Liver (tissue), 9 donors: ENCODE data around the gene RAPGEF1. TPM values are rescaled to one million over a fixed set of nuclear protein-coding genes. Genes with fewer than 3 reads are reported as not detected.

Source experiments
- DNase-seq: peaks from one replicate; pipeline ENCODE4 v3.0.0-alpha.2; 2017; ENCODE audit warnings: low spot score
- H3K27ac ChIP-seq, 2 donors: one replicate each; pipeline ENCODE4 v1.7.0; 2013; ENCODE audit warnings: inconsistent platforms in 2 of 2, low read length in 2 of 2, control low read depth in 1 of 2, low read depth in 1 of 2, mild to moderate bottlenecking in 1 of 2
- H3K27me3 ChIP-seq, 4 donors: one replicate each; pipeline versions ENCODE4 v1.6.1 to v1.7.0; 2013; ENCODE audit warnings: low read length in 3 of 4, inconsistent platforms in 1 of 4, mild to moderate bottlenecking in 1 of 4, moderate library complexity in 1 of 4; ENCODE audit not compliant: control insufficient read depth in 4 of 4, insufficient read depth in 4 of 4
- H3K36me3 ChIP-seq, 4 donors: one replicate each; pipeline versions ENCODE4 v1.6.1 to v1.7.0; 2013; ENCODE audit warnings: low read length in 3 of 4, mild to moderate bottlenecking in 3 of 4, low read depth in 1 of 4, moderate library complexity in 1 of 4; ENCODE audit not compliant: control insufficient read depth in 4 of 4, insufficient read depth in 3 of 4
- H3K4me1 ChIP-seq, 4 donors: one replicate each; pipeline versions ENCODE4 v1.6.1 to v1.7.0; 2013; ENCODE audit warnings: low read length in 3 of 4, mild to moderate bottlenecking in 3 of 4, moderate library complexity in 1 of 4; ENCODE audit not compliant: control insufficient read depth in 4 of 4, insufficient read depth in 4 of 4
- H3K4me3 ChIP-seq, 3 donors: one replicate each; pipeline versions ENCODE4 v1.6.1 to v1.7.0; 2013; ENCODE audit warnings: low read length in 3 of 3, control low read depth in 1 of 3, low read depth in 1 of 3, mild to moderate bottlenecking in 1 of 3
- H3K9ac ChIP-seq, 2 donors: one replicate each; pipeline ENCODE4 v1.7.0; 2013; ENCODE audit warnings: low read length in 2 of 2, mild to moderate bottlenecking in 2 of 2, moderate library complexity in 2 of 2, control low read depth in 1 of 2, low read depth in 1 of 2
- H3K9me3 ChIP-seq, 4 donors: one replicate each; pipeline versions ENCODE4 v1.6.1 to v1.7.0; 2013; ENCODE audit warnings: low read length in 3 of 4; ENCODE audit not compliant: control insufficient read depth in 4 of 4
- CTCF ChIP-seq: fragments of 150-350 bp; IDR thresholded peaks from 2 replicates; pipeline ENCODE4 v1.5.1; 2017; ENCODE audit warnings: improper control_type of control experiment, low read depth, low read length; ENCODE audit not compliant: missing input control
- EGR1 ChIP-seq, 2 donors: IDR thresholded peaks; 2 replicates each; pipeline ENCODE4 v1.6.1; 2016 to 2018; ENCODE audit warnings: antibody characterized with exemption in 2 of 2, low read depth in 2 of 2
- FOXA1 ChIP-seq: IDR thresholded peaks from 2 replicates; pipeline ENCODE4 v1.6.1; 2016; ENCODE audit warnings: antibody characterized with exemption
- FOXA2 ChIP-seq: IDR thresholded peaks from 2 replicates; pipeline ENCODE4 v1.6.1; 2016; ENCODE audit warnings: antibody characterized with exemption
- GABPA ChIP-seq, 2 donors: IDR thresholded peaks in 1 of 2; conservative IDR thresholded peaks in 1 of 2; 2 replicates each; pipeline ENCODE4 v1.6.1; 2016; ENCODE audit warnings: antibody characterized with exemption in 2 of 2, mild to moderate bottlenecking in 1 of 2, moderate library complexity in 1 of 2
- HNF4A ChIP-seq, 2 donors: conservative IDR thresholded peaks; 2 replicates each; pipeline ENCODE4 v1.6.1; 2016; ENCODE audit warnings: antibody characterized with exemption in 2 of 2, mild to moderate bottlenecking in 2 of 2
- HNF4G ChIP-seq: IDR thresholded peaks from 2 replicates; pipeline ENCODE4 v1.6.1; 2016; ENCODE audit warnings: antibody characterized with exemption
- JUND ChIP-seq, 2 donors: IDR thresholded peaks; 2 replicates each; pipeline ENCODE4 v1.6.1; 2016; ENCODE audit warnings: antibody characterized with exemption in 2 of 2
- MAX ChIP-seq: IDR thresholded peaks from 2 replicates; pipeline ENCODE4 v1.6.1; 2016; ENCODE audit warnings: antibody characterized with exemption
- NR2F2 ChIP-seq: IDR thresholded peaks from 2 replicates; pipeline ENCODE4 v1.6.1; 2016; ENCODE audit warnings: antibody characterized with exemption
- RAD21 ChIP-seq, 2 donors: IDR thresholded peaks; 2 replicates each; pipeline ENCODE4 v1.6.1; 2016; ENCODE audit warnings: antibody characterized with exemption in 2 of 2, mild to moderate bottlenecking in 2 of 2
- RXRA ChIP-seq, 2 donors: IDR thresholded peaks; 2 replicates each; pipeline ENCODE4 v1.6.1; 2017 to 2018; ENCODE audit warnings: antibody characterized with exemption in 2 of 2, mild to moderate bottlenecking in 1 of 2
- SP1 ChIP-seq: IDR thresholded peaks from 2 replicates; pipeline ENCODE4 v1.6.1; 2018; ENCODE audit warnings: antibody characterized with exemption, mild to moderate bottlenecking
- TAF1 ChIP-seq: conservative IDR thresholded peaks from 2 replicates; pipeline ENCODE4 v1.6.1; 2016; ENCODE audit warnings: antibody characterized with exemption, mild to moderate bottlenecking
- YY1 ChIP-seq: IDR thresholded peaks from 2 replicates; pipeline ENCODE4 v1.6.1; 2016; ENCODE audit warnings: antibody characterized with exemption, mild to moderate bottlenecking
- WGBS: extraction: QIAGEN DNeasy Blood & Tissue Kit; methylation state at CpG from one replicate; pipeline ENCODE4 v1.1.7; 2013; 5-methylcytosine and 5-hydroxymethylcytosine counted together
- polyA plus RNA-seq, 2 donors: library from polyadenylated mRNA; stranded (reverse) in 1 of 2; unstranded in 1 of 2; fragments of 200-250 nt in 1 of 2; fragments of >200 nt in 1 of 2; fragmentation: Nextera tagmentation in 1 of 2; extraction: Ambion mirVana in 1 of 2; gene quantifications; one replicate each; pipeline versions ENCODE4 v1.2.1 to v1.2.3, GENCODE V29; 2013 to 2015
- total RNA-seq, 2 donors: library from RNA; depleted of rRNA; stranded (reverse); fragments of >200 nt; gene quantifications; one replicate each; pipeline ENCODE4 v1.2.3, GENCODE V29; 2014
- TF ChIP-seq, protein P1 (sequence below): IDR thresholded peaks from 2 replicates; pipeline ENCODE4 v1.6.1; 2016; ENCODE audit warnings: antibody characterized with exemption
- TF ChIP-seq, protein P2 (sequence below): IDR thresholded peaks from 2 replicates; pipeline ENCODE4 v1.6.1; 2016; ENCODE audit warnings: antibody characterized with exemption
- TF ChIP-seq, protein P3 (sequence below): IDR thresholded peaks from 2 replicates; pipeline ENCODE4 v1.6.1; 2016; ENCODE audit warnings: antibody characterized with exemption, mild to moderate bottlenecking
- donor health status: healthy.
- donor health status: healthy.
- donor health status: healthy.
- donor health status: healthy.
- donor health status: healthy.

RAPGEF1 gene
- total and polyA plus RNA-seq, 4 donors, result 5.6 to 19.7 (median 16.8) TPM

DNA sequence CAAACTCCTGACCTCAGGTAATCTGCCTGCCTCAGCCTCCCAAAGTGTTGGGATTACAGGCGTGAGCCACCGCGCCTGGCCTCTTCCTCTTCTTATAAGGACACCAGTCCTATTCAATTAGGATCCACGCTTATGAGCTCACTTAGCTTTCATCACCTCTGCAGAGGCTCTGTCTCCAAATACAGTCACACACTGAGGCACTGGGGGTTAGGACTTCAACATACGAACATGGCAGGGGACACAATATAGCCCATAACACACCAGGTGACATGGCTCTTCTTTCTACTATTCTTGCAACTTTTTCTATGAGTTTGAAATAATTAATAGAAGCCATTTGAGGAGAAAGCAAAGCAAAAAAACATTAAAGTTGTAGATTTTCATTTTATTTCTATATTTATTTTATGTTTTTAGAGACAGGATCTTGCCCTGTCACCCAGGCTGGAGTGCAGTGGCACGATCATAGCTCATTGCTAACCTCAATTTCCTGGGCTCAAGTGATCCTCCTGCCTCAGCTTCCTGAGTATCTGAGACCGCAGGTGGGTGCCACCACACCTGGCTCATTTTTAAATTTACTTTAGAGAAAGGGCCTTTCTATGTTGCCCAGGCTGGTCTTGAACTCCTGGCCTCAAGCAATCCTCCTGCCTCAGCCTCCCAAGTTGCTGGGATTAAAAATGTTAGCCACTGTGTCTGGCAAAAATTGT is 200.5 kb downstream of the RAPGEF1 start:
- no peak overlapping the region for H3K27ac ChIP-seq
- H3K36me3 ChIP-seq, result no peaks in the 10 kb centered on the region
- peaks cover 0 to 6% (median 2%) of the 10 kb centered on the region in 4 donors for H3K9me3 ChIP-seq
- TF ChIP-seq, protein P1, sequence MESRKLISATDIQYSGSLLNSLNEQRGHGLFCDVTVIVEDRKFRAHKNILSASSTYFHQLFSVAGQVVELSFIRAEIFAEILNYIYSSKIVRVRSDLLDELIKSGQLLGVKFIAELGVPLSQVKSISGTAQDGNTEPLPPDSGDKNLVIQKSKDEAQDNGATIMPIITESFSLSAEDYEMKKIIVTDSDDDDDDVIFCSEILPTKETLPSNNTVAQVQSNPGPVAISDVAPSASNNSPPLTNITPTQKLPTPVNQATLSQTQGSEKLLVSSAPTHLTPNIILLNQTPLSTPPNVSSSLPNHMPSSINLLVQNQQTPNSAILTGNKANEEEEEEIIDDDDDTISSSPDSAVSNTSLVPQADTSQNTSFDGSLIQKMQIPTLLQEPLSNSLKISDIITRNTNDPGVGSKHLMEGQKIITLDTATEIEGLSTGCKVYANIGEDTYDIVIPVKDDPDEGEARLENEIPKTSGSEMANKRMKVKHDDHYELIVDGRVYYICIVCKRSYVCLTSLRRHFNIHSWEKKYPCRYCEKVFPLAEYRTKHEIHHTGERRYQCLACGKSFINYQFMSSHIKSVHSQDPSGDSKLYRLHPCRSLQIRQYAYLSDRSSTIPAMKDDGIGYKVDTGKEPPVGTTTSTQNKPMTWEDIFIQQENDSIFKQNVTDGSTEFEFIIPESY, result no peak
- TF ChIP-seq, protein P2, sequence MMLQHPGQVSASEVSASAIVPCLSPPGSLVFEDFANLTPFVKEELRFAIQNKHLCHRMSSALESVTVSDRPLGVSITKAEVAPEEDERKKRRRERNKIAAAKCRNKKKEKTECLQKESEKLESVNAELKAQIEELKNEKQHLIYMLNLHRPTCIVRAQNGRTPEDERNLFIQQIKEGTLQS, result no peak
- H3K4me1 ChIP-seq, result peaks cover 0 to 9% (median 8%) of the 10 kb centered on the region in 4 donors
- 91% methylated on average over 7 of the region's 7 CpGs for WGBS
- no peak for DNase-seq
- no peak overlapping the region for H3K4me3 ChIP-seq
- no peak overlapping the region for H3K9ac ChIP-seq
- H3K27me3 ChIP-seq, result no peaks in the 10 kb centered on the region

GRCh38 chr9:131537946-131538345 is 201.9 kb downstream of the RAPGEF1 start:
- no peak overlapping the region for H3K4me3 ChIP-seq
- no peaks in the 10 kb centered on the region for H3K9me3 ChIP-seq
- DNase-seq, result no peak
- H3K27me3 ChIP-seq, result no peaks in the 10 kb centered on the region
- no peak overlapping the region for H3K27ac ChIP-seq
- WGBS, result 97% methylated on average over 19 of the region's 19 CpGs
- no peaks in the 10 kb centered on the region for H3K36me3 ChIP-seq
- peaks cover 0 to 13% (median 12%) of the 10 kb centered on the region in 4 donors for H3K4me1 ChIP-seq
- no peak for TF ChIP-seq HNF4A (conservative IDR thresholded peaks at IDR 0.05)
- no peak for TF ChIP-seq RXRA (IDR thresholded peaks at IDR 0.05)
- no peak for TF ChIP-seq GABPA (IDR thresholded peaks at IDR 0.05 in 1 of 2, conservative IDR thresholded peaks at IDR 0.05 in 1 of 2)
- TF ChIP-seq FOXA2, result no peak
- TF ChIP-seq NR2F2, result no peak
- TF ChIP-seq, protein P1, result no peak
- no peak for TF ChIP-seq TAF1
- TF ChIP-seq EGR1 (IDR thresholded peaks at IDR 0.05; ENCODE audit: low read depth in 2 of 2), result no peak
- TF ChIP-seq, protein P2, result no peak
- TF ChIP-seq MAX, result no peak
- TF ChIP-seq CTCF, result no peak
- no peak for TF ChIP-seq RAD21 (IDR thresholded peaks at IDR 0.05)
- no peak for TF ChIP-seq FOXA1
- TF ChIP-seq, protein P3, sequence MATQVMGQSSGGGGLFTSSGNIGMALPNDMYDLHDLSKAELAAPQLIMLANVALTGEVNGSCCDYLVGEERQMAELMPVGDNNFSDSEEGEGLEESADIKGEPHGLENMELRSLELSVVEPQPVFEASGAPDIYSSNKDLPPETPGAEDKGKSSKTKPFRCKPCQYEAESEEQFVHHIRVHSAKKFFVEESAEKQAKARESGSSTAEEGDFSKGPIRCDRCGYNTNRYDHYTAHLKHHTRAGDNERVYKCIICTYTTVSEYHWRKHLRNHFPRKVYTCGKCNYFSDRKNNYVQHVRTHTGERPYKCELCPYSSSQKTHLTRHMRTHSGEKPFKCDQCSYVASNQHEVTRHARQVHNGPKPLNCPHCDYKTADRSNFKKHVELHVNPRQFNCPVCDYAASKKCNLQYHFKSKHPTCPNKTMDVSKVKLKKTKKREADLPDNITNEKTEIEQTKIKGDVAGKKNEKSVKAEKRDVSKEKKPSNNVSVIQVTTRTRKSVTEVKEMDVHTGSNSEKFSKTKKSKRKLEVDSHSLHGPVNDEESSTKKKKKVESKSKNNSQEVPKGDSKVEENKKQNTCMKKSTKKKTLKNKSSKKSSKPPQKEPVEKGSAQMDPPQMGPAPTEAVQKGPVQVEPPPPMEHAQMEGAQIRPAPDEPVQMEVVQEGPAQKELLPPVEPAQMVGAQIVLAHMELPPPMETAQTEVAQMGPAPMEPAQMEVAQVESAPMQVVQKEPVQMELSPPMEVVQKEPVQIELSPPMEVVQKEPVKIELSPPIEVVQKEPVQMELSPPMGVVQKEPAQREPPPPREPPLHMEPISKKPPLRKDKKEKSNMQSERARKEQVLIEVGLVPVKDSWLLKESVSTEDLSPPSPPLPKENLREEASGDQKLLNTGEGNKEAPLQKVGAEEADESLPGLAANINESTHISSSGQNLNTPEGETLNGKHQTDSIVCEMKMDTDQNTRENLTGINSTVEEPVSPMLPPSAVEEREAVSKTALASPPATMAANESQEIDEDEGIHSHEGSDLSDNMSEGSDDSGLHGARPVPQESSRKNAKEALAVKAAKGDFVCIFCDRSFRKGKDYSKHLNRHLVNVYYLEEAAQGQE, result no peak
- TF ChIP-seq JUND (IDR thresholded peaks at IDR 0.05), result no peak
- TF ChIP-seq SP1, result no peak
- TF ChIP-seq YY1, result no peak
- TF ChIP-seq HNF4G, result no peak
- no peak overlapping the region for H3K9ac ChIP-seq
